K562 (cell line): ENCODE measurements around the gene ZNF473. TPM values are rescaled to one million over a fixed set of nuclear protein-coding genes. Genes with fewer than 3 reads are reported as not detected.

Experiments used
- BRD4 ChIP-seq: fragments of 200-600 bp; sonication (generic); IDR thresholded peaks from 2 replicates; pipeline ENCODE4 v1.6.1; 2017; ENCODE audit warnings: inconsistent platforms
- CEBPB ChIP-seq: fragments of 450-650 bp; IDR thresholded peaks from 2 replicates; pipeline ENCODE4 v1.6.1; 2016; ENCODE audit warnings: missing genetic modification characterization, missing compliant biosample characterization
- CHD2 ChIP-seq: IDR thresholded peaks from 2 replicates; pipeline ENCODE4 v1.6.1; 2011; ENCODE audit warnings: low read depth, low read length
- DDX20 ChIP-seq: fragments of 450-650 bp; IDR thresholded peaks from 2 replicates; pipeline ENCODE4 v1.6.1; 2016; ENCODE audit warnings: missing genetic modification characterization, low read depth, mild to moderate bottlenecking, missing compliant biosample characterization, moderate library complexity
- FOSL1 ChIP-seq: fragments of 200-800 bp; sonication (Bioruptor generic); conservative IDR thresholded peaks from 2 replicates; pipeline ENCODE4 v1.6.1; 2016; ENCODE audit warnings: missing genetic modification characterization, missing compliant biosample characterization
- MIER1 ChIP-seq: fragments of 450-650 bp; IDR thresholded peaks from 2 replicates; pipeline ENCODE4 v1.6.1; 2016; ENCODE audit warnings: antibody characterized with exemption, mild to moderate bottlenecking, low read depth
- NBN ChIP-seq: fragments of 450-650 bp; IDR thresholded peaks from 2 replicates; pipeline ENCODE4 v1.6.1; 2016; ENCODE audit warnings: low read depth, mild to moderate bottlenecking
- NFXL1 ChIP-seq: fragments of 450-650 bp; formaldehyde crosslinking; IDR thresholded peaks from 2 replicates; pipeline ENCODE4 v1.4.0; 2021; ENCODE audit warnings: mild to moderate bottlenecking
- POLR3A ChIP-seq: IDR thresholded peaks from 2 replicates; pipeline ENCODE4 v1.6.1; 2011; ENCODE audit warnings: borderline replicate concordance, mild to moderate bottlenecking, moderate library complexity; ENCODE audit not compliant: insufficient read length, insufficient read depth; ENCODE audit errors: extremely low read depth
- PPARD ChIP-seq: fragments of 250-450 bp; sonication (Bioruptor Pico); IDR thresholded peaks from 2 replicates; pipeline ENCODE4 v1.8.0; 2022; ENCODE audit warnings: inconsistent platforms, mild to moderate bottlenecking, moderate library complexity
- PRPF4 ChIP-seq: fragments of 200-400 bp; formaldehyde crosslinking; IDR thresholded peaks from one replicate; pipeline ENCODE4 v1.6.1; 2017; ENCODE audit warnings: low read length, low read depth, mild to moderate bottlenecking; ENCODE audit not compliant: insufficient read depth, poor library complexity, severe bottlenecking
- SMAD3 ChIP-seq: fragments of 450-650 bp; formaldehyde crosslinking; conservative IDR thresholded peaks from 2 replicates; pipeline ENCODE4 v1.4.0; 2020; ENCODE audit warnings: mild to moderate bottlenecking
- SMARCE1 ChIP-seq: fragments of 450-650 bp; IDR thresholded peaks from 2 replicates; pipeline ENCODE4 v1.7.1; 2016; ENCODE audit warnings: mild to moderate bottlenecking
- SP1 ChIP-seq: sonication (generic); formaldehyde crosslinking; IDR thresholded peaks from 2 replicates; pipeline ENCODE4 v1.8.1; 2022; ENCODE audit warnings: mild to moderate bottlenecking, missing genetic modification reagents
- ZNF124 ChIP-seq: sonication (generic); formaldehyde crosslinking; IDR thresholded peaks from 2 replicates; pipeline ENCODE4 v1.8.1; 2022; ENCODE audit warnings: missing genetic modification reagents
- ZNF217 ChIP-seq: sonication (generic); formaldehyde crosslinking; IDR thresholded peaks from 2 replicates; pipeline ENCODE4 v1.8.0; 2022; ENCODE audit warnings: mild to moderate bottlenecking, missing genetic modification reagents
- ZNF41 ChIP-seq: fragments of 250-450 bp; sonication (Bioruptor Pico); conservative IDR thresholded peaks from 2 replicates; pipeline ENCODE4 v1.4.0; 2020; ENCODE audit warnings: mild to moderate bottlenecking
- ZNF655 ChIP-seq: fragments of 250-450 bp; sonication (Bioruptor Pico); IDR thresholded peaks from 2 replicates; pipeline ENCODE4 v1.5.0; 2021
- polyA plus RNA-seq, 8 experiments: library from polyadenylated mRNA; depleted of rRNA in 4 of 8; stranded (reverse) in 5 of 8; unstranded in 3 of 8; fragments of >200 nt; fragmentation: Nextera tagmentation in 2 of 8; fragmentation: Illumina TruSeq in 1 of 8; extraction: Ambion mirVana in 2 of 8; extraction: Trizol in 1 of 8; gene quantifications; 2 replicates each; pipeline versions ENCODE4 v1.2.1 to v1.2.3, GENCODE V29; 2011 to 2014; ENCODE audit warnings: inconsistent platforms in 1 of 8, missing spikeins in 1 of 8
- total RNA-seq, 7 experiments: library from RNA; depleted of rRNA in 6 of 7; stranded (reverse); fragments of >200 nt in 6 of 7; fragmentation: Illumina TruSeq in 2 of 7; extraction: Trizol in 2 of 7; gene quantifications; 2 replicates each; pipeline versions ENCODE4 v1.2.1 to v1.2.3, GENCODE V29; 2011 to 2021; ENCODE audit warnings: low replicate concordance in 1 of 7
- TF ChIP-seq, protein P1 (sequence below): fragments of 450-650 bp; IDR thresholded peaks from 2 replicates; pipeline ENCODE4 v1.6.1; 2018; ENCODE audit not compliant: partially characterized antibody
- TF ChIP-seq, protein P2 (sequence below): fragments of 150-350 bp; IDR thresholded peaks from 2 replicates; pipeline ENCODE4 v1.6.1; 2014; ENCODE audit warnings: low read depth, mild to moderate bottlenecking, low read length, borderline replicate concordance
- TF ChIP-seq, protein P3 (sequence below): sonication (generic); IDR thresholded peaks from 2 replicates; pipeline ENCODE4 v1.6.1; 2016

Gene ZNF473
- total and polyA plus RNA-seq, 9 of the 15 experiments (the other 6 are each of a cell fraction or from before 2014, with no cell fraction given): 8.2 to 34.0 (median 28.5) TPM

- TF ChIP-seq, protein P1, sequence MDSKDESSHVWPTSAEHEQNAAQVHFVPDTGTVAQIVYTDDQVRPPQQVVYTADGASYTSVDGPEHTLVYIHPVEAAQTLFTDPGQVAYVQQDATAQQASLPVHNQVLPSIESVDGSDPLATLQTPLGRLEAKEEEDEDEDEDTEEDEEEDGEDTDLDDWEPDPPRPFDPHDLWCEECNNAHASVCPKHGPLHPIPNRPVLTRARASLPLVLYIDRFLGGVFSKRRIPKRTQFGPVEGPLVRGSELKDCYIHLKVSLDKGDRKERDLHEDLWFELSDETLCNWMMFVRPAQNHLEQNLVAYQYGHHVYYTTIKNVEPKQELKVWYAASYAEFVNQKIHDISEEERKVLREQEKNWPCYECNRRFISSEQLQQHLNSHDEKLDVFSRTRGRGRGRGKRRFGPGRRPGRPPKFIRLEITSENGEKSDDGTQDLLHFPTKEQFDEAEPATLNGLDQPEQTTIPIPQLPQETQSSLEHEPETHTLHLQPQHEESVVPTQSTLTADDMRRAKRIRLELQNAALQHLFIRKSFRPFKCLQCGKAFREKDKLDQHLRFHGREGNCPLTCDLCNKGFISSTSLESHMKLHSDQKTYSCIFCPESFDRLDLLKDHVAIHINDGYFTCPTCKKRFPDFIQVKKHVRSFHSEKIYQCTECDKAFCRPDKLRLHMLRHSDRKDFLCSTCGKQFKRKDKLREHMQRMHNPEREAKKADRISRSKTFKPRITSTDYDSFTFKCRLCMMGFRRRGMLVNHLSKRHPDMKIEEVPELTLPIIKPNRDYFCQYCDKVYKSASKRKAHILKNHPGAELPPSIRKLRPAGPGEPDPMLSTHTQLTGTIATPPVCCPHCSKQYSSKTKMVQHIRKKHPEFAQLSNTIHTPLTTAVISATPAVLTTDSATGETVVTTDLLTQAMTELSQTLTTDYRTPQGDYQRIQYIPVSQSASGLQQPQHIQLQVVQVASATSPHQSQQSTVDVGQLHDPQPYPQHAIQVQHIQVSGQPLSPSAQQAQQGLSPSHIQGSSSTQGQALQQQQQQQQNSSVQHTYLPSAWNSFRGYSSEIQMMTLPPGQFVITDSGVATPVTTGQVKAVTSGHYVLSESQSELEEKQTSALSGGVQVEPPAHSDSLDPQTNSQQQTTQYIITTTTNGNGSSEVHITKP: no peak
- peak; percentile 95 for TF ChIP-seq SMAD3 (CRISPR knock-in tag)
- peak; percentile 72 for TF ChIP-seq FOSL1 (tag)
- TF ChIP-seq, protein P2, sequence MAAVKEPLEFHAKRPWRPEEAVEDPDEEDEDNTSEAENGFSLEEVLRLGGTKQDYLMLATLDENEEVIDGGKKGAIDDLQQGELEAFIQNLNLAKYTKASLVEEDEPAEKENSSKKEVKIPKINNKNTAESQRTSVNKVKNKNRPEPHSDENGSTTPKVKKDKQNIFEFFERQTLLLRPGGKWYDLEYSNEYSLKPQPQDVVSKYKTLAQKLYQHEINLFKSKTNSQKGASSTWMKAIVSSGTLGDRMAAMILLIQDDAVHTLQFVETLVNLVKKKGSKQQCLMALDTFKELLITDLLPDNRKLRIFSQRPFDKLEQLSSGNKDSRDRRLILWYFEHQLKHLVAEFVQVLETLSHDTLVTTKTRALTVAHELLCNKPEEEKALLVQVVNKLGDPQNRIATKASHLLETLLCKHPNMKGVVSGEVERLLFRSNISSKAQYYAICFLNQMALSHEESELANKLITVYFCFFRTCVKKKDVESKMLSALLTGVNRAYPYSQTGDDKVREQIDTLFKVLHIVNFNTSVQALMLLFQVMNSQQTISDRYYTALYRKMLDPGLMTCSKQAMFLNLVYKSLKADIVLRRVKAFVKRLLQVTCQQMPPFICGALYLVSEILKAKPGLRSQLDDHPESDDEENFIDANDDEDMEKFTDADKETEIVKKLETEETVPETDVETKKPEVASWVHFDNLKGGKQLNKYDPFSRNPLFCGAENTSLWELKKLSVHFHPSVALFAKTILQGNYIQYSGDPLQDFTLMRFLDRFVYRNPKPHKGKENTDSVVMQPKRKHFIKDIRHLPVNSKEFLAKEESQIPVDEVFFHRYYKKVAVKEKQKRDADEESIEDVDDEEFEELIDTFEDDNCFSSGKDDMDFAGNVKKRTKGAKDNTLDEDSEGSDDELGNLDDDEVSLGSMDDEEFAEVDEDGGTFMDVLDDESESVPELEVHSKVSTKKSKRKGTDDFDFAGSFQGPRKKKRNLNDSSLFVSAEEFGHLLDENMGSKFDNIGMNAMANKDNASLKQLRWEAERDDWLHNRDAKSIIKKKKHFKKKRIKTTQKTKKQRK: no peak
- TF ChIP-seq BRD4: no peak
- peak; percentile 38; the same call in 1 of the 2 replicates for TF ChIP-seq NBN
- peak; percentile 99 for TF ChIP-seq SP1
- no peak for TF ChIP-seq PRPF4
- TF ChIP-seq DDX20: peak; percentile 96
- no peak for TF ChIP-seq POLR3A
- 0 out of 2 replicates have a peak, but pooled peaks have one; percentile 16 for TF ChIP-seq CHD2
- peak; percentile 100 for TF ChIP-seq MIER1
- TF ChIP-seq SMARCE1: no peak
- TF ChIP-seq ZNF655 (CRISPR knock-in tag): no peak
- TF ChIP-seq, protein P3, sequence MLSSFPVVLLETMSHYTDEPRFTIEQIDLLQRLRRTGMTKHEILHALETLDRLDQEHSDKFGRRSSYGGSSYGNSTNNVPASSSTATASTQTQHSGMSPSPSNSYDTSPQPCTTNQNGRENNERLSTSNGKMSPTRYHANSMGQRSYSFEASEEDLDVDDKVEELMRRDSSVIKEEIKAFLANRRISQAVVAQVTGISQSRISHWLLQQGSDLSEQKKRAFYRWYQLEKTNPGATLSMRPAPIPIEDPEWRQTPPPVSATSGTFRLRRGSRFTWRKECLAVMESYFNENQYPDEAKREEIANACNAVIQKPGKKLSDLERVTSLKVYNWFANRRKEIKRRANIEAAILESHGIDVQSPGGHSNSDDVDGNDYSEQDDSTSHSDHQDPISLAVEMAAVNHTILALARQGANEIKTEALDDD: no peak
- TF ChIP-seq ZNF41 (CRISPR knock-in tag): peak; percentile 83; the same call in 1 of the 2 replicates
- TF ChIP-seq ZNF217 (CRISPR knock-in tag): peak; percentile 98
- peak; percentile 97 for TF ChIP-seq NFXL1 (CRISPR knock-in tag)
- peak; percentile 98 for TF ChIP-seq ZNF124 (CRISPR knock-in tag)
- no peak for TF ChIP-seq PPARD
- TF ChIP-seq CEBPB (tag): no peak
Measured at GRCh38 chr19:49987159-49987698, 38.6 kb upstream of the ZNF473 start (continued).
